Mammary epithelial cell (primary cell): ENCODE measurements around the gene DEF6.
A peak's percentile ranks its signal among the peaks of the same experiment; 100 is the strongest.

Source experiments
- EZH2 ChIP-seq: IDR thresholded peaks from 2 replicates; pipeline ENCODE4 v1.6.1; 2012; ENCODE audit warnings: low read length, inconsistent platforms, borderline replicate concordance
- TF ChIP-seq, protein P1 (sequence below), 2 donors: IDR thresholded peaks in 1 of 2; conservative IDR thresholded peaks in 1 of 2; 2 replicates each; pipeline ENCODE4 v1.5.1; 2011 to 2012; ENCODE audit warnings: inconsistent platforms in 2 of 2, low read length in 2 of 2, mild to moderate bottlenecking in 2 of 2, control low read depth in 1 of 2, low read depth in 1 of 2; ENCODE audit not compliant: insufficient read depth in 1 of 2; ENCODE audit errors: extremely low read depth in 1 of 2

DNA sequence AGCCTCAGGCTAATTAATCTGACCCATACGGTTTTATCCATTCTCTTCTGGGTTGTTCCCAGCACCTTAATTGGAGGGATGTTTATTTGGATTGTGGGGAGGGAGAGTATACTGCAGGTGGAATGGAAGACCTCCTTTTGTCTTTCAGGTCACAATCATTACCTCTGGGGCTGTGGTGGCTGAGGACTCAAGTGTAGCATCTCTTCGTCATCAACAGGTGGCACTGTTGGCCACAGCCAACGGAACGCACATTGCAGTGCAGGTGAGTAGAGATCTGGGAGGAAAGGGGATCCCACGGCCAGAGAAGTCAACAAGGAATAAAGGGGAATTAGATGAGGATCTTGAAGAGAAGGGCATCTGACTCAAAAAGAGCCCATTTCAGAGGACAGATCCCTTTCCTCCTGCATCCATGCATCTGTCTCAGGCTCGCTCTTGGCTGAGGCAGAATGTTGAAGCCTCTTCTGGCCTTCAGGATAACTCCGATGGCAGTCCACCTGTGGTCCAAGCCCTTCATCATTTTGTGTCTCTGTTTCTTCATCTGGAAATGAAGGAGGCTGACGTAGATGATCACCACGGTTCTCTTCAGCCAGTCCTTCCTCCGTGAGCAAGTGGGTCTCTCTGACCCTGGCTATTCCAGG, 3.2 kb upstream of the DEF6 start:
- TF ChIP-seq, protein P1, sequence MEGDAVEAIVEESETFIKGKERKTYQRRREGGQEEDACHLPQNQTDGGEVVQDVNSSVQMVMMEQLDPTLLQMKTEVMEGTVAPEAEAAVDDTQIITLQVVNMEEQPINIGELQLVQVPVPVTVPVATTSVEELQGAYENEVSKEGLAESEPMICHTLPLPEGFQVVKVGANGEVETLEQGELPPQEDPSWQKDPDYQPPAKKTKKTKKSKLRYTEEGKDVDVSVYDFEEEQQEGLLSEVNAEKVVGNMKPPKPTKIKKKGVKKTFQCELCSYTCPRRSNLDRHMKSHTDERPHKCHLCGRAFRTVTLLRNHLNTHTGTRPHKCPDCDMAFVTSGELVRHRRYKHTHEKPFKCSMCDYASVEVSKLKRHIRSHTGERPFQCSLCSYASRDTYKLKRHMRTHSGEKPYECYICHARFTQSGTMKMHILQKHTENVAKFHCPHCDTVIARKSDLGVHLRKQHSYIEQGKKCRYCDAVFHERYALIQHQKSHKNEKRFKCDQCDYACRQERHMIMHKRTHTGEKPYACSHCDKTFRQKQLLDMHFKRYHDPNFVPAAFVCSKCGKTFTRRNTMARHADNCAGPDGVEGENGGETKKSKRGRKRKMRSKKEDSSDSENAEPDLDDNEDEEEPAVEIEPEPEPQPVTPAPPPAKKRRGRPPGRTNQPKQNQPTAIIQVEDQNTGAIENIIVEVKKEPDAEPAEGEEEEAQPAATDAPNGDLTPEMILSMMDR (conservative IDR thresholded peaks at IDR 0.05 in 1 of 2, IDR thresholded peaks at IDR 0.05 in 1 of 2; ENCODE audit: extremely low read depth in 1 of 2, insufficient read depth in 1 of 2, low read depth in 1 of 2, low read length in 2 of 2): peak; percentile 88 to 90
- TF ChIP-seq EZH2: no peak
